ENCODE results near the gene WDR27.

DNA sequence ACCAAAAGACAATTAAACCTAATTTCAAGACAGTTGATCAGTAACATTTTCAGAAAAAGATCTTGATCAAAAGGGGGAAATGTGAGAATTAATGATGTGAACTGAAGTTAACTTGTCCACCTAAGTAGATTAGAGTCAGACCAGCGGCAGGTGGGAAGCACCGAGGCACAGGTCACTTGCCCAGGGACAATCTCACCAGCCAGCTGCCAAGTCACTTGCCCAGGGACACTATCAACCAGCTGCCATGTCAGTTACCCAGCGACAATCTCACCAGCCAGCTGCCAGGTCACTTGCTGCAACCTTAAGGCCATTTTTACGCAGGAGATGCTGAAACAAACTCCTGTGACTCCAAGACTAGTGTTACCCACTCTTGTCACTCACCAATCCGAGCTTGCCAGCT is 260.5 kb downstream of the WDR27 start:
- TF ChIP-seq TAF1 (IDR thresholded peaks at IDR 0.05; ENCODE audit: borderline replicate concordance, insufficient read depth, low read length) (no peak), POLR2AphosphoS5 (IDR thresholded peaks at IDR 0.05; ENCODE audit: low read depth, low read length) (no peak), SIN3A (IDR thresholded peaks at IDR 0.05; ENCODE audit: borderline replicate concordance, insufficient read depth, low read length) (no peak)
- TF ChIP-seq, protein P1, sequence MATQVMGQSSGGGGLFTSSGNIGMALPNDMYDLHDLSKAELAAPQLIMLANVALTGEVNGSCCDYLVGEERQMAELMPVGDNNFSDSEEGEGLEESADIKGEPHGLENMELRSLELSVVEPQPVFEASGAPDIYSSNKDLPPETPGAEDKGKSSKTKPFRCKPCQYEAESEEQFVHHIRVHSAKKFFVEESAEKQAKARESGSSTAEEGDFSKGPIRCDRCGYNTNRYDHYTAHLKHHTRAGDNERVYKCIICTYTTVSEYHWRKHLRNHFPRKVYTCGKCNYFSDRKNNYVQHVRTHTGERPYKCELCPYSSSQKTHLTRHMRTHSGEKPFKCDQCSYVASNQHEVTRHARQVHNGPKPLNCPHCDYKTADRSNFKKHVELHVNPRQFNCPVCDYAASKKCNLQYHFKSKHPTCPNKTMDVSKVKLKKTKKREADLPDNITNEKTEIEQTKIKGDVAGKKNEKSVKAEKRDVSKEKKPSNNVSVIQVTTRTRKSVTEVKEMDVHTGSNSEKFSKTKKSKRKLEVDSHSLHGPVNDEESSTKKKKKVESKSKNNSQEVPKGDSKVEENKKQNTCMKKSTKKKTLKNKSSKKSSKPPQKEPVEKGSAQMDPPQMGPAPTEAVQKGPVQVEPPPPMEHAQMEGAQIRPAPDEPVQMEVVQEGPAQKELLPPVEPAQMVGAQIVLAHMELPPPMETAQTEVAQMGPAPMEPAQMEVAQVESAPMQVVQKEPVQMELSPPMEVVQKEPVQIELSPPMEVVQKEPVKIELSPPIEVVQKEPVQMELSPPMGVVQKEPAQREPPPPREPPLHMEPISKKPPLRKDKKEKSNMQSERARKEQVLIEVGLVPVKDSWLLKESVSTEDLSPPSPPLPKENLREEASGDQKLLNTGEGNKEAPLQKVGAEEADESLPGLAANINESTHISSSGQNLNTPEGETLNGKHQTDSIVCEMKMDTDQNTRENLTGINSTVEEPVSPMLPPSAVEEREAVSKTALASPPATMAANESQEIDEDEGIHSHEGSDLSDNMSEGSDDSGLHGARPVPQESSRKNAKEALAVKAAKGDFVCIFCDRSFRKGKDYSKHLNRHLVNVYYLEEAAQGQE (IDR thresholded peaks at IDR 0.05; ENCODE audit: insufficient read depth in 1 of 2, low read depth in 2 of 2, low read length in 2 of 2), result no peak
